ENCODE data around the gene SIK2.
"Not testable (repeated sequence)": the region's sequence is repeated elsewhere in the genome, so short reads cannot be mapped to it uniquely, and the experiment has no call there.

SIK2 gene

GRCh38 chr11:111639226-111639925 is 37.1 kb downstream of the SIK2 start:
- no peaks in the 10 kb centered on the region for H3K36me3 ChIP-seq (ENCODE audit: control insufficient read depth, insufficient read depth, low read length)
- no peaks in the 10 kb centered on the region for H3K9me3 ChIP-seq (ENCODE audit: control insufficient read depth, insufficient read depth, low read length)
- H3K4me1 ChIP-seq (ENCODE audit: control insufficient read depth, insufficient read depth, low read length) = peaks cover 30% of the 10 kb centered on the region
- no peak overlapping the region for H3K9ac ChIP-seq (ENCODE audit: low read depth, low read length)
- no peak overlapping the region for H3K27ac ChIP-seq (ENCODE audit: low read depth, low read length)
- no peaks in the 10 kb centered on the region for H3K27me3 ChIP-seq (ENCODE audit: control insufficient read depth, insufficient read depth, low read length)
- H3K4me3 ChIP-seq (ENCODE audit: low read depth, low read length) = no peak overlapping the region

DNA sequence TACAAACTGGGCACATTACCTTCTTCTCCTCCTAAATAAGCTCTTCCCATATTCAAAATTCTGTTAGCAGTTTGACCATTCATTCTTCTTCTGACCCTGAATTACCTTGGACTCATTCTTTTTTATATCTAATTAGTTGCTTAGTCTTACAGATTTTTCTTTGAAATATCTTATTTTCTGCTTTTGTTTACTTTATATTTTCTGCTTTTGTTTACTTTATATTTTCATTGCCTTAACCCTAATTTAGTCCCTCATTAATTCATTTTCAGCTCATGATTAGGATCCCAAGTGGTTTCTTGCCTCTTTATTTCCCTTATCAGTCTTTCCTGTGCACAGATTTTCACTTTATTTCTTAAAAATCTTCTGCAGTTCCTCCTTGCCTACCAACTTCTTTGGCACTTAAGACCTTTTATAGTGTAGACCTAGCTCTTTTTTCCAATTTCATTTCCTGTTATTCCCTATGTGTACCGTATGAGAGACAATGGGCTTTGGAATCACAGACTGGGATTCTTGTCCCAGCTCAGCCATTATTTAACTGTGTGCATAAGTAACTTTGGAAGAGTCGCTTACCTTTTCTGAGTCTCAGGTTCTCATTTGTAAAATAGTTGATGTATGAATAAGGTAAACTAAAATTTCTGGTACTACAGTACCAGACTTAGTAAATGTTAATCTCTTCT is 39.2 kb downstream of the SIK2 start:
- no peak overlapping the region for H3K4me3 ChIP-seq (ENCODE audit: low read depth, low read length)
- no peak overlapping the region for H3K9ac ChIP-seq (ENCODE audit: low read depth, low read length)
- H3K4me1 ChIP-seq (ENCODE audit: control insufficient read depth, insufficient read depth, low read length) = peaks cover 27% of the 10 kb centered on the region
- H3K27ac ChIP-seq (ENCODE audit: low read depth, low read length) = no peak overlapping the region
- H3K9me3 ChIP-seq (ENCODE audit: control insufficient read depth, insufficient read depth, low read length) = no peaks in the 10 kb centered on the region
- no peaks in the 10 kb centered on the region for H3K27me3 ChIP-seq (ENCODE audit: control insufficient read depth, insufficient read depth, low read length)
- no peaks in the 10 kb centered on the region for H3K36me3 ChIP-seq (ENCODE audit: control insufficient read depth, insufficient read depth, low read length)

DNA sequence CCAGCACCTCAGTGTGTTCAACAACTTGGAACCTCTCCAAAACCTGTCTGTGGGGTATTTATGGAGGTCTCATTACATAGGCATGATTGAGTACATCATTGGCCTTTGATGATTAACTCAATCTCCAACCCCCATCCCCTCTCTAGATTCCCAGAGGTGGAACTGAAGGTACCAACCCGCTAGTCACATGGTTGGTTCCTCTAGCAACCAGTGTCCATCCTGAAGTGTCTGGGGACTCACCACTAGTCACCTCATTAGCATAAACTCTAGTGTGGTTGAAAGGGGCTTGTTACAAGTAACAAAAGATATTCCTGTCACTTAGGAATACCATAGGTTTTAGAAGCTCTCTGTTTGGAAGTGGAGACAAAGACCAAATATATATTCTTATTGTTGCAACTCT is 40.3 kb downstream of the SIK2 start:
- H3K9me3 ChIP-seq (ENCODE audit: control insufficient read depth, insufficient read depth, low read length) = no peaks in the 10 kb centered on the region
- no peak overlapping the region for H3K27ac ChIP-seq (ENCODE audit: low read depth, low read length)
- H3K4me3 ChIP-seq (ENCODE audit: low read depth, low read length) = no peak overlapping the region
- peaks cover 27% of the 10 kb centered on the region for H3K4me1 ChIP-seq (ENCODE audit: control insufficient read depth, insufficient read depth, low read length)
- no peaks in the 10 kb centered on the region for H3K27me3 ChIP-seq (ENCODE audit: control insufficient read depth, insufficient read depth, low read length)
- no peak overlapping the region for H3K9ac ChIP-seq (ENCODE audit: low read depth, low read length)
- H3K36me3 ChIP-seq (ENCODE audit: control insufficient read depth, insufficient read depth, low read length) = no peaks in the 10 kb centered on the region

DNA sequence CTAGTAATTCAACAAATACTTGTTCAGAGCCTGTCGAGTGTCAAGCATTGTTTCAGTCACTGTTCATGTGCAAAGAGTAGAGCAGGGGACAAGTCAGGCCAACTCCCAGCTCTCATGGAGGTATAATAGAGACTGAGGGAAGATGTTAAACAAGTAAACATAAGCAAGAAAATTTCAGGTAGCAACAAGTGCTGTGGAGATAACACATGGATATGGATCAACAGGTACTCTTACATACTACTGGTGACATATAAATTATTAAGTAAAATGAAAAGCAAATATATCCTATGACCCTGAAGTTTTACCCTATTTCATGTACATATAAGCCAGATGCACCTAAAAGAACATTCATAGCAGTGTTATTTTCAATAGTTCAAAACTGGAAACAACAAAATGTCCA is 42.7 kb downstream of the SIK2 start:
- Histone ChIP-seq H3K9ac (ENCODE audit: low read depth, low read length) (no peak overlapping the region), H3K4me3 (ENCODE audit: low read depth, low read length) (no peak overlapping the region), H3K4me1 (ENCODE audit: control insufficient read depth, insufficient read depth, low read length) (peaks cover 6% of the 10 kb centered on the region), H3K27ac (ENCODE audit: low read depth, low read length) (no peak overlapping the region), H3K9me3 (ENCODE audit: control insufficient read depth, insufficient read depth, low read length) (no peaks in the 10 kb centered on the region), H3K27me3 (ENCODE audit: control insufficient read depth, insufficient read depth, low read length) (no peaks in the 10 kb centered on the region), H3K36me3 (ENCODE audit: control insufficient read depth, insufficient read depth, low read length) (no peaks in the 10 kb centered on the region)

DNA sequence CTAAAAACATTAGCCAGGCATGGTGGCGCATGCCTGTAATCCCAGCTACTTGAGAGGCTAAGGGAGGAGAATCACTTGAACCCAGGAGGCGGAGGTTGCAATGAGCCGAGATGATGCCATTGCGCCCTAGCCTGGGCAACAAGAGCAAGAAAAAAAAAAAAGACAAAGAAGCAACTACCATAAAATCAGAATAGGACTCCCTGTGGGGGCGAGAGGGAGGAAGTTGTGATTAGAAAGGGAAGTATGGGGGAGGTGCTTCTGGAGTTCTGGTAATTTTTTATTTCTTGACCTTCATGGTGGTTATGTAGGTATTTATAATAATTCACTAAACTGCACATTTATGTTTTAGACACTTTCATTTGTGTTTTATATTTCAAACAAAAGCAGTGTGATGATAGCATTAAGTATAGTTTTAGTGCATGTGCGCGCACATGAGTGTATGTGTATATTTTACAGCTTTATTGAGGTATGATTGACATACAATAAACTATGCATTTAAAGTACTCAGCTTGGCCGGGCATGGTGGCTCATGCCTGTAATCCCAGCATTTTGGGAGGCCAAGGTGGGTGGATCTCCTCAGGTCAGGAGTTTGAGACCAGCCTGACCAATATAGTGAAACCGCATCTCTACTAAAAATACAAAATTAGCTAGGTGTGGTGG is 43.5 kb downstream of the SIK2 start:
- Histone ChIP-seq H3K27me3 (ENCODE audit: control insufficient read depth, insufficient read depth, low read length) (no peaks in the 10 kb centered on the region), H3K4me1 (ENCODE audit: control insufficient read depth, insufficient read depth, low read length) (no peaks in the 10 kb centered on the region), H3K9ac (ENCODE audit: low read depth, low read length) (no peak overlapping the region), H3K4me3 (ENCODE audit: low read depth, low read length) (no peak overlapping the region), H3K36me3 (ENCODE audit: control insufficient read depth, insufficient read depth, low read length) (no peaks in the 10 kb centered on the region), H3K9me3 (ENCODE audit: control insufficient read depth, insufficient read depth, low read length) (no peaks in the 10 kb centered on the region), H3K27ac (ENCODE audit: low read depth, low read length) (no peak overlapping the region)

DNA sequence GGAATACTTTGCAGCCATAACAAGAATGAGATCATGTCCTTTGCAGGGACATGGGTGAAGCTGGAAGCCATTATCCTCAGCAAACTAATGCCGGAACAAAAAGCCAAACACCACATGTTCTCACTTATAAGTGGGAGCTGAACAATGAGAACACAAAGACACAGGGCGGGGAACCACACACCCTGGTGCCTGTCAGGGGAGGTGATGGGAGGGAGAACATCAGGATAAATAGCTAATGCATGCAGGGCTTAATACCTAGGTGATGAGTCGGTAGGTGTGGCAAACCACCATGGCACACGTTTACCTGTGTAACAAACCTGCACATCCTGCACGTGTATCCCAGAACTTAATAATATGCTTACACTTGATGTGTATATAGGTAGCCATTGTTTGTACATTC is 49.1 kb downstream of the SIK2 start:
- H3K9me3 ChIP-seq (ENCODE audit: control insufficient read depth, insufficient read depth, low read length); H3K4me1 ChIP-seq (ENCODE audit: control insufficient read depth, insufficient read depth, low read length); H3K27ac ChIP-seq (ENCODE audit: low read depth, low read length); H3K36me3 ChIP-seq (ENCODE audit: control insufficient read depth, insufficient read depth, low read length); H3K9ac ChIP-seq (ENCODE audit: low read depth, low read length); H3K4me3 ChIP-seq (ENCODE audit: low read depth, low read length); H3K27me3 ChIP-seq (ENCODE audit: control insufficient read depth, insufficient read depth, low read length): not testable (repeated sequence)

DNA sequence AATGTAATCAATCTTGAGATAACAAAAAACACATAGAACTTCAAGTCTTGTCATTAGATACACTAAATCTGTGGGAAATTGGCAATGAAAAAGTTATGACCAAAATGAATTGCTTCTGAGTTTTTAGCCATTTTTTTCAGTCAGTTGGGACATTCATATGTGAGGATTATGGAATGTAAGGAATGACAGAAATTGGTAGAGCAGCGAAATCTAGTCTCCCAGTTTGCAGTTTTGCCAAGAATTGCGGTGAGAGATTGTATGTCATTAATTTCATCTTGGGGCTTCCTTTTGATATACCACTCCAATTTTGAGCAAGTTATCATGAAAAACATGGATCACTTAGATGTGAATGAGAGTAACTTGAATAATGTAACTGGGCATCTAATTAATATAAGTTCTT is 49.9 kb downstream of the SIK2 start:
- no peak overlapping the region for H3K9ac ChIP-seq (ENCODE audit: low read depth, low read length)
- no peaks in the 10 kb centered on the region for H3K27me3 ChIP-seq (ENCODE audit: control insufficient read depth, insufficient read depth, low read length)
- no peaks in the 10 kb centered on the region for H3K9me3 ChIP-seq (ENCODE audit: control insufficient read depth, insufficient read depth, low read length)
- no peaks in the 10 kb centered on the region for H3K4me1 ChIP-seq (ENCODE audit: control insufficient read depth, insufficient read depth, low read length)
- H3K4me3 ChIP-seq (ENCODE audit: low read depth, low read length) = no peak overlapping the region
- H3K36me3 ChIP-seq (ENCODE audit: control insufficient read depth, insufficient read depth, low read length) = no peaks in the 10 kb centered on the region
- no peak overlapping the region for H3K27ac ChIP-seq (ENCODE audit: low read depth, low read length)

DNA sequence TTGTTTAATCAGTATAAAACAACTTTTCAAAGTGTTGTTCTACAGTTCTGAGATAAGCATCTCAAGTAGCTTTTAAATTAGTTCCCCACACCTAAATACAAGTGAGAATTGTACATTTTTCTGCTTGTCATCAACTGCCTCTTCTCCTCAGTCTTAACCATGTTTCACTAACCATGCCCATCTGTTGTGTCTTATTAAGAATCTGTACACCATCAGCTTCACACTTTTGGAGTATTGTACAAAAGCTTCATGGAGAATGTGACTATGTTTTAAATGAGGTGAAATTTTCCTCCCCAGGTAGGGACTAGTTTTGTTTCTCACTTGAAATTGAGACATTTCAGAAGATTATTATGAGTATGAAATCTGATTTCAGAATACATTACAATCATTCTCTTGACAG is 52.4 kb downstream of the SIK2 start:
- peaks cover 5% of the 10 kb centered on the region; the same call in 1 of the 2 replicates for H3K4me1 ChIP-seq (ENCODE audit: control insufficient read depth, insufficient read depth, low read length)
- H3K27ac ChIP-seq (ENCODE audit: low read depth, low read length) = no peak overlapping the region
- no peaks in the 10 kb centered on the region for H3K36me3 ChIP-seq (ENCODE audit: control insufficient read depth, insufficient read depth, low read length)
- H3K9ac ChIP-seq (ENCODE audit: low read depth, low read length) = no peak overlapping the region
- H3K27me3 ChIP-seq (ENCODE audit: control insufficient read depth, insufficient read depth, low read length) = no peaks in the 10 kb centered on the region
- no peak overlapping the region for H3K4me3 ChIP-seq (ENCODE audit: low read depth, low read length)
- H3K9me3 ChIP-seq (ENCODE audit: control insufficient read depth, insufficient read depth, low read length) = no peaks in the 10 kb centered on the region

- Histone ChIP-seq H3K9ac (ENCODE audit: low read depth, low read length) (no peak overlapping the region), H3K4me1 (ENCODE audit: control insufficient read depth, insufficient read depth, low read length) (peaks cover 5% of the 10 kb centered on the region; the same call in 1 of the 2 replicates), H3K9me3 (ENCODE audit: control insufficient read depth, insufficient read depth, low read length) (no peaks in the 10 kb centered on the region), H3K27ac (ENCODE audit: low read depth, low read length) (no peak overlapping the region), H3K36me3 (ENCODE audit: control insufficient read depth, insufficient read depth, low read length) (no peaks in the 10 kb centered on the region), H3K4me3 (ENCODE audit: low read depth, low read length) (no peak overlapping the region), H3K27me3 (ENCODE audit: control insufficient read depth, insufficient read depth, low read length) (no peaks in the 10 kb centered on the region)
Measured at GRCh38 chr11:111655924-111656323, 53.7 kb downstream of the SIK2 start.

- H3K9me3 ChIP-seq (ENCODE audit: control insufficient read depth, insufficient read depth, low read length); H3K36me3 ChIP-seq (ENCODE audit: control insufficient read depth, insufficient read depth, low read length); H3K9ac ChIP-seq (ENCODE audit: low read depth, low read length); H3K27me3 ChIP-seq (ENCODE audit: control insufficient read depth, insufficient read depth, low read length); H3K27ac ChIP-seq (ENCODE audit: low read depth, low read length); H3K4me1 ChIP-seq (ENCODE audit: control insufficient read depth, insufficient read depth, low read length); H3K4me3 ChIP-seq (ENCODE audit: low read depth, low read length): not testable (repeated sequence)
Measured at GRCh38 chr11:111657905-111658304, 55.7 kb downstream of the SIK2 start.

DNA sequence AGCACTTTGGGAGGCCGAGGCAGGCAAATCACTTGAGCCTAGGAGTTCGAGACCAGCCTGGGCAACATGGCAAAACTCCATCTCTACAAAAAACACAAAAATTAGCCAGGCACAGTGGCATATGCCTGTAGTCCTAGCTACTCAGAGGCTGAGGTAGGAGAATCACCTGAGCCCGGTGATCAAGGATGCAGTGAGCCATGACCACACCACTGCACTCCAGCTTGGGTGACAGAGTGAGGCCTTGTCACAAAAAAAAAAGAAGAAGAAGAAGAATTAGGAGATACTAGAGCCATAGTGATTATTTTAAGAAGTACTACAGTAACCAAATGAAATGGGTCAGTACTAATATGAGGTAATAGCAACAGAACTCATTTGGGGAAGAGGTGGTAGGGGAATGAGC is 56.2 kb downstream of the SIK2 start:
- H3K27me3 ChIP-seq (ENCODE audit: control insufficient read depth, insufficient read depth, low read length); H3K9me3 ChIP-seq (ENCODE audit: control insufficient read depth, insufficient read depth, low read length); H3K9ac ChIP-seq (ENCODE audit: low read depth, low read length); H3K36me3 ChIP-seq (ENCODE audit: control insufficient read depth, insufficient read depth, low read length); H3K4me3 ChIP-seq (ENCODE audit: low read depth, low read length); H3K27ac ChIP-seq (ENCODE audit: low read depth, low read length); H3K4me1 ChIP-seq (ENCODE audit: control insufficient read depth, insufficient read depth, low read length): not testable (repeated sequence)

All from HUES48 (cell line).